GM18861 (cell line): ENCODE data around the gene AMN.

Experiments
- ATAC-seq: cut with Tn5 transposase; IDR thresholded peaks from one replicate; pipeline ENCODE4 v1.9.1; 2021; ENCODE audit not compliant: unreplicated experiment

The AMN gene

DNA sequence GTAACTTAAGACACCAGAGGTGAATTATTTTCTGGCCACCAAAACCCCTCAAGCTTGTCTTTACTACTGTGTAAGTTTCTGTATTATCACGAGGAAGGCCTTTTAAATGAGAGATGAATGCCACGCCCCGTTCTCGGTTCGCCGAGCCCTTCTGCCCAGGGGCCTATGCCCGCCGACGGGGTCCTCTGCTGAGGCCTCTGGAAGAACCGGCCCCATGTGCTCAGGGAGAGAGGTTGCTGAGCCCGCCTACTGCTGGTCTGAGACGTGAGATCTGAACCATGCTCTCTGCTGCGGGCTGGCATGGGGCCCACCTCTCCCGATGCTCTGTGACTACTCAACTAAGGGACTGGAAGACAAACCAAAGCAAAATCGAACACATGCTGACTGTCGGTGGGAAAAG lies 21.0 kb downstream of the AMN start:
- no peak for ATAC-seq

DNA sequence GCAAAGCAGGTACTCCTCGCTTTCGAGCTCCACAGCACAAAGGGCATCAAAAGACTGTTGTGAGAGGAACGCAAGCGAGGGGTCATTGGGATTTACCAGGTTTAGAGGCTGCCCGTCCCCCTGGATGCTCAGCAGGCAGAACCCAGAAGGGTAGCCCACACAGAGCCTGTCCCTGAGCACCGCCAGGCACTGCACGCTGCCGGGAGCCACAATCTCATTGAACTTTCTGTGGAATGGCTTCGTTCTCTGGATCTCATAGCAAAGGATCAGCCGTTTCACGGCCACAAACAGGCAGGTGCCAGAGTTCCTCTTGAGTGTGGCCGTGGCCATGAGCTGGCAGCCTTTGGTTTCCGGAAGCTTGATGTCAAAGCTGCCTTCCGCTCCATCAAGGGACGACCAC lies 21.5 kb downstream of the AMN start:
- no peak for ATAC-seq

DNA sequence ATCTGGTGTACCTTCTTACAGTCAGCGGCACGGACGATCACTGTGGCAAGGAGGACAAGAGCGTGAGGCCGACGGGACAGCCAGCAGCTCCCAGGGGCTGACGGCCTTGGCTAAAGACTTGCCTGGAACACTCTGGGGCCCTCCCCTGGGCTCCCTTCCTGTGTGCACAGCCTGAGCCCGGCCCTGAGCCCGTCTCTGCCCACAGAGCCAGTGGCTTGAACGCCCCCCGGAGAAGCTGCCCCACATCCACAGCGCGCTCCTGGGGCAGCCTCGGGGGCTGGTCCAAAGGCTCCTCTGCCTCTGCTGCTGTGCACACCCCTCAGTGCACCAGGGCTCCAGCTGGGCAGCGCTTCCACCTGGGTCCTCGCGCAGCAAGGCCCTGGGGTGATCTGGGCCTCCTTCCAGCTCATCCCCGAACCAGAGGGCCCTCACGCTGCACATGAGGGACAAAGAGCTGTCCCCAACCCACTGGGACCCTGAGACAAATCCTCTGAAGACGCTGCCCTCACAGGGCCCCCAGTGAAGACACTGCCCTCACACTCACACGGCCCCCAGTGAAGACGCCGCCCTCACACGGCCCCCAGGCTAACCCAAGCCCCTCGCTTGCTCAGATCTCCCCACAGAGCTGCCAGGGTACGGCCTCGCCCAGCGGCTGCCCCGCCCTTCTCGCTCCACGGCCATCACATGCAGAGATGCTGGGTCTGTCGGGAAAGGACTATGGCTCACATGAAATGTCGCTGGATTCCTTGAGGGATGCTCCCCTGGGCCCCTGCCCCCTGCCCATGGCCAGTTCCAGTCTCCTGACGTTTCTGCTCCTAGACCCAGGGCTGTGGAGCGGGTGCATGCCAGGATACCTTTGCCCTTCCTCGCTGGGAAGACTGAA lies 22.2 kb downstream of the AMN start:
- no peak for ATAC-seq

DNA sequence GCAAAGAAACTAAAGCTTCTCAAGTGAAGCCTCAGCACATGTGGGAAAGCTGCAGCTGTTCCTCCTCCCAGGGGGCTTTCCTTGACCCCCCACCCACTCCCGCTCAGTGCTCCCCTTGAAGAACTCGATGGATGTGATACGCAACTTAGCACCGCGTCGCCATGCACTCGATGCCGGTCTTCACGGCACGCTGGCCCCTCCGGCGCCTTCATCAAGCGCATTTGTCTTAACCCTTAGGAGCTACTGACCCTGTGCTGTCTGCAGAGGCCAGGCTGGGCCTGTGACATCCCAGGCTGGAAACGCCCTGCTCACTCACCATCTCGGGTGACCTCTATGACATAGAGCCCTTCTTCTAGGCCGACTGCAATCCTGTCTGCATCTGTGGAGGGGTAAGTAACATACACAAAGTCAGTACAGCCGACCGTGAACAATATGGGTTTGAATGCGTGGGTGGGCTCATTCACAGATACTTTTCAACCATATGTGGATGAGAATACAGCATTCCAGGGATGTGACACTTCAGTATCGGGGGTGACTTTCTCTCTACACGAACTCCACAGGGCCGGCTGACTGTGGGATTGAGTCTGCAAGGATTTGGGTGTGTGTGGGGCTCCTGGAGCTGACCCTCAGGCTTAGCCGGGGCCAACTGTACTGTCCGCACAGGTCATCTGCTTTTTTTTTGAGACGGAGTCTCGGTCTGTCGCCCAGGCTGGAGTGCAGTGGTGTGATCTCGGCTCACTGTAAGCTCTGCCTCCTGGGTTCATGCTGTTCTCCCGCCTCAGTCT lies 23.1 kb downstream of the AMN start:
- ATAC-seq = no peak

DNA sequence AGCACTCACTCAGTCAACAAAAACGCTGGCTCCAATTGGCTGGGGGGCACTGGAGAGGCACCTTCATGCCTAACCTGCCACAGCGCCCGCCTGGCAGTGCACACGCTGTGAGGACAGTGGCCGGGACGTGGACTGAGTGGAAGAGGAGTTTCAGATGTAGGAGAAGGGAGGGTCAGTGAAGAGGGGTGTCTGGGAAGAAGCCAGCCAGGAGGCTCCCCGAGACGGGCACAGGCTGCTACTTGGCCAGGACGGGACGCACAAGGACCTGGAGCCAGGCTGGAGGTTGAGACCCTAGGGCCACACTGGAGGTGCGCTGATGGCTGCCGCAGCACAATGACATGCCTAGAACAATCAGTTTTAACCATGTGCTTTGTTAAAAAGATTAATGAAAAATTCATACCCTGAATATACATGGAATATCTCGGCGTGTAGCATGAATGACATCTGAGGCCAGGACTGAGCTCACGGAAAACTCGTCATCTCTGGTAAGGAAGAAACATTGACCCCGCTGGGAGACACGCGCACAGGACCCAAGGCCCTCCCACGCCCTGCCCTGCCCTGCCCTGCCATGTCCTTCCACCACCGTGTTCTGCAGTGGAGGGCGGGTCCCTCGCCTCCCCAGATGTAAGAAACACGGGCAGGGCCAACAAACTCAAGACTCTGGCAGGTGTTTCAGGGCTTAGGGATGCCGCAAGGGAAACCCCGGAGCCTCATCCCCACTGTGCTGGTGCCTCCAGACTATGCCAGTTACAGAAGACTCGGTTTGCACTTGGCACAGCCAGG lies 25.0 kb downstream of the AMN start:
- no peak for ATAC-seq

DNA sequence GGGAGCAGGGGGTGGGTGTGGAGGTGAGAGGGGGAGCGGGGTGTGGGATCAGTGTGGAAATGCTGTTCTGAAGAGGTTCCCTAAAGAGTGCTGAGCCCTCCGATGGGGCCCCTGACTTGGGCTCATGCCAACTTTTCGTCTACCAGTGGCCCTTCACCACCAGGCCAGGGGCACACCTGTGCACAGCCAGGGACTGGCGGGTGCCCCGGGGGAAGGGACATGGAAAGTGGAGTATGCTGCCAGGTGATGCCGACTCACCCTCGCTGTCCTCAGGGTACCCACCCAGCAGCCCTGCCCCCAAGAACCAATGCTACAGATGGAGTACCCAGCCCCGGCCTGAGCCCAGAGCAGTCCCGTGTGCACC lies 26.2 kb downstream of the AMN start:
- no peak for ATAC-seq

GRCh38 chr14:102949062-102949800 lies 26.8 kb downstream of the AMN start:
- no peak for ATAC-seq

GRCh38 chr14:102949801-102950451 lies 27.5 kb downstream of the AMN start:
- ATAC-seq = no peak

DNA sequence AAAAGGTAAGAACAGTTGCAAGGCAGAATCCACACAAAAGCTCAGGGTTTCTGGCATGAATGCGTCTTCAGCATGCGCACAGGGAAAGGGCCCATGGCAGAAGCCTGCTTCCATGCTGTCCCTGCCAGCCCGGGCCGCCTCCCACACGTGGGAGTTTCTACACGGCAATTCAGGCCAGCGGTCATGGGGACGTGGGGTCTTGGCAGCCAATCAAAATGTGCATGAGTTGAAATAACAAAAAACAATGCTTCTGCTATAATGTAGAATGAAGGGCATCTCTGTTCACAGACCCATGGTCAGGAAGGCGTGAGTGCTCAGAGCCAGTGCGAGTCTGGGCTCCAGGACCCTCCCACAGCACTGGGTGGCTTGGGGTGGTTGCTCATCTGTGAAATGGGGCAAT lies 28.6 kb downstream of the AMN start:
- ATAC-seq = no peak

DNA sequence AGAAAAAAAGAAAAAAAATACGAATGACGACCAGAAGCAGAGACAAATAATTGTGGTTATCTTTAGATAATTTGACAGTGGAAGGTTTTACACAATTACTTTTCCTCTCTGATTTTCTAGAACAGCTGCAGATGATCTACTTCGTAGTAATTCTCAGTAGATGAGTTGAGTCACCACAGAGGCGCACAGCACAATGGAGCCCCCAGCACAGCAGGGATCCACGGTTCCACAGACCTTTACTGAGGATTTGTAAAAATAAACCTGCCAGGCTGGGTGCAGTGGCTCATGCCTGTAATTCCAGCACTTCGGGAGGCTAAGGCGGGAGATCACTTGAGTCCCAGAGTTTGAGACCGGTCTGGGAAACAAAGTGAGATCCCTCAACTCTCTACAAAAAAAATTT lies 29.3 kb downstream of the AMN start:
- ATAC-seq = no peak

GRCh38 chr14:102952276-102952675 lies 29.8 kb downstream of the AMN start:
- ATAC-seq = no peak

DNA sequence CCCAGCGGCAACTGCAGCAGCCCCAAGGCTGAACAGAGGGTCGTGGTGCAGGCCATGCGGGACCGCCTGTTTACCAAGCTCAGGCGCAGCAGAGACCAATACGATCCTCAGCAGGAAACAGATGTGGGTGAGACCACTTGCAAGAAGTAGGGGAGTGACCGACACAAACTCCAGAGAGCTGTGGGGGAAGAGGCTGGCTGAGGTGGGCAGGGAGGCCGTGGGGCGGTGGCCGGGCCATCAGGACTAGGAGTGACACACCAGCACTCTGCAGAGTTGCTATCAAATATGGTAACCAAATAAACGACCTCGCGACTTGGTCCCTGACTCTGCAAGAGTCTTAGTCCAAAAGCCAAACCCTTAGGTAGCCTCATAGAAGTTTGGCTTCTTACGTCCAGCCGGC lies 30.6 kb downstream of the AMN start:
- ATAC-seq = no peak

DNA sequence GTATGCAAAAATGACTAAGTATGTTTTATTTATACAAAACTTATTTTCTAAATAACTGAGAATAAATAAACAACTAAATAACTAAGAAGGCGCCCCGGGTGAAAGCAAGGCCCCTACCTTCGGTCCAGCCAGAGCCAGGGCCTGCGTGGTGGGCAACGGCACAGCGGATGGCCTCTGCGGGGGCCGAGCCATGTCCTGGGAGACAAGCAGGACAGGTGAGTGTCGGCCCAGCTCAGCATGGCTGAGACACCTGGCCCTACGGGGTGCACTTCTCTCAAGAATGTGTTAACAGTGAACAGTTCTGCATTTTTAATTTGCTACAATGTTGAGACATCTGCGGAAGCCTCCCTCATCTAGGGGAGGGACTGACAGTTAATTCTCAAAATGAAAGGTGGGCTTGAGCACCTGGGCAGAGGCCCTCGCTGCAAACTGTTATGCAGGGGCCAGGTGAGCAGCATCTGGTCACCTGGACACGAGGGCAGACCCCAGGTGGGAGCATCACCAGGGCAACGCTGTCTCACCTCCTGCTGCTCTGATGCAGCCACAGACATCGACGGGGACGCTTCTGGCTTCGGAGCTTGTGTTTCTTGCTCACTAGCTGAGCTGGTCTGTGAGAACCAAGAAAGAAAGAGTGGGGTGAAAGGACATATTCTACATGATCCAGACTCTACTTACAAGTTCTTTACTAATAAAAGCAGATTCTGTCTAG lies 31.8 kb downstream of the AMN start:
- no peak for ATAC-seq

- no peak for ATAC-seq
Observed at GRCh38 chr14:102955636-102956408, 33.4 kb downstream of the AMN start.

DNA sequence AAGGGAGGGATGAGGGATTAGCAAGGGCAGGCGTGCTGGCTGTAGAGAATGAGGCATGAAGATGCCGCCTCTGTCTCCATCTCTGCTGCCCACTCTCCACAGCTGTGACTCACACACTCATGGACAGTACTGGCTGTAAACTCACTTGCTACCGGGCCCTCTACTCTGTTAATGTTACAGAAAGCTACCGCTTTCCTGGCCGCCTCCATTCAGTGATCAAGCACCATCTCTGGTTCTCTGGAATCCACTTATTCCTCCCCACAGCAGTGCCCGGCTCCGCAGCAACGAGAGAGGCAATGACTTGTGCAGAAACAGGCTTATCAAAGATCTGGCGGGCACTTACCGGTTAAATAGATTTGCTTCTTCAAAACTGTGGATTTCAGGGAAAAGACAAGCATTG lies 34.8 kb downstream of the AMN start:
- no peak for ATAC-seq

- ATAC-seq = no peak
Observed at GRCh38 chr14:102958461-102958860, 36.0 kb downstream of the AMN start.

GRCh38 chr14:102962111-102962627 lies 39.7 kb downstream of the AMN start:
- ATAC-seq = no peak

- no peak for ATAC-seq
Observed at GRCh38 chr14:102964152-102964730, 41.8 kb downstream of the AMN start.
